H1 (cell line): Measurements from ENCODE around the gene PHKA1. TPM values are rescaled to one million over a fixed set of nuclear protein-coding genes. Genes with fewer than 3 reads are reported as not detected.
"Not testable (repeated sequence)": the region's sequence is repeated elsewhere in the genome, so short reads cannot be mapped to it uniquely, and the experiment has no call there.

ENCODE experiments used
- CTCF ChIA-PET: fragments of 300-600 bp; sonication (Branson Sonifier 250); formaldehyde crosslinking; loops from one replicate; lab custom pipeline; 2021; ENCODE audit not compliant: partially characterized antibody; lab: Charles Lee
- POLR2A ChIA-PET: fragments of 300-600 bp; sonication (Branson Sonifier 250); formaldehyde crosslinking; loops from one replicate; lab custom pipeline; 2021; ENCODE audit warnings: inconsistent platforms; ENCODE audit not compliant: partially characterized antibody; lab: Charles Lee
- DNase-seq, 2 experiments: peaks; one replicate each; pipeline versions ENCODE4 v3.0.0 to v3.0.0-alpha.2; 2010 to 2022; ENCODE audit warnings: low spot score in 2 of 2, low read depth in 1 of 2, mixed read lengths in 1 of 2
- FAIRE-seq: peaks from 2 replicates; lab custom pipeline; 2011; peaks lifted over from hg19 to GRCh38; lab: Jason Lieb, UNC
- H2AFZ ChIP-seq: 2 replicates; pipeline ENCODE4 v1.8.1; 2012; ENCODE audit warnings: low read length, inconsistent platforms
- H2AK5ac ChIP-seq: 2 replicates; pipeline ENCODE4 v1.6.1; 2013; ENCODE audit warnings: low read depth, low read length
- H2BK120ac ChIP-seq: replicated peaks from 2 replicates; pipeline ENCODE3; 2013; ENCODE audit warnings: low read depth, low read length, inconsistent platforms
- H2BK12ac ChIP-seq: 2 replicates; pipeline ENCODE4 v1.6.1; 2013; ENCODE audit warnings: low read depth, low read length
- H2BK15ac ChIP-seq: 2 replicates; pipeline ENCODE4 v1.6.1; 2013; ENCODE audit warnings: low read length
- H2BK20ac ChIP-seq: 2 replicates; pipeline ENCODE4 v1.6.1; 2013; ENCODE audit warnings: low read length
- H2BK5ac ChIP-seq: 2 replicates; pipeline ENCODE4 v1.6.1; 2013; ENCODE audit warnings: low read depth, low read length
- H3K14ac ChIP-seq: 2 replicates; pipeline ENCODE4 v1.6.1; 2013; ENCODE audit warnings: inconsistent platforms; ENCODE audit not compliant: insufficient read length
- H3K18ac ChIP-seq: 2 replicates; pipeline ENCODE4 v1.6.1; 2013; ENCODE audit warnings: low read length; ENCODE audit errors: extremely low read depth
- H3K23ac ChIP-seq: 2 replicates; pipeline ENCODE4 v1.6.1; 2013; ENCODE audit warnings: inconsistent platforms; ENCODE audit not compliant: insufficient read length
- H3K23me2 ChIP-seq: 2 replicates; pipeline ENCODE4 v1.6.1; 2013; ENCODE audit warnings: low read depth, low read length
- H3K27ac ChIP-seq: 2 replicates; pipeline ENCODE4 v1.6.1; 2011; ENCODE audit warnings: low read depth, low read length, inconsistent platforms
- H3K27me3 ChIP-seq, 4 experiments: replicated peaks in 1 of 4; 1 replicate in 1 of 4; 2 replicates in 3 of 4; pipeline versions ENCODE4 v1.6.1 to v1.8.1; 2011 to 2013; ENCODE audit warnings: low read length in 3 of 4, mild to moderate bottlenecking in 3 of 4, inconsistent platforms in 2 of 4, mixed read lengths in 2 of 4, moderate library complexity in 1 of 4; ENCODE audit not compliant: control insufficient read depth in 3 of 4, insufficient read depth in 3 of 4; ENCODE audit errors: extremely low read depth in 1 of 4
- H3K36me3 ChIP-seq, 4 experiments: 2 replicates each; pipeline versions ENCODE4 v1.6.1 to v1.8.1; 2011 to 2013; ENCODE audit warnings: mild to moderate bottlenecking in 4 of 4, low read length in 3 of 4, moderate library complexity in 2 of 4, control low read depth in 1 of 4, inconsistent platforms in 1 of 4; ENCODE audit not compliant: insufficient read depth in 4 of 4, control insufficient read depth in 2 of 4
- H3K4ac ChIP-seq: replicated peaks from 2 replicates; pipeline ENCODE3; 2013; ENCODE audit warnings: low read length, low read depth, mixed read lengths, inconsistent platforms; ENCODE audit not compliant: insufficient read length
- H3K4me1 ChIP-seq, 4 experiments: replicated peaks in 1 of 4; 1 replicate in 1 of 4; 2 replicates in 3 of 4; pipeline versions ENCODE4 v1.6.1 to v1.8.1; 2011 to 2013; ENCODE audit warnings: low read length in 3 of 4, inconsistent platforms in 2 of 4, mixed read lengths in 1 of 4; ENCODE audit not compliant: insufficient read depth in 4 of 4, control insufficient read depth in 3 of 4
- H3K4me2 ChIP-seq, 2 experiments: 2 replicates each; pipeline versions ENCODE4 v1.6.1 to v1.8.1; 2011 to 2013; ENCODE audit warnings: low read depth in 2 of 2, low read length in 2 of 2, control low read depth in 1 of 2, inconsistent platforms in 1 of 2, mild to moderate bottlenecking in 1 of 2; ENCODE audit not compliant: insufficient read depth in 1 of 2
- H3K4me3 ChIP-seq, 4 experiments: fragments of 200-600, 300-600 bp in 1 of 4; sonication (generic), shearing (Covaris generic), sonication (Bioruptor Twin) in 1 of 4; 2 replicates each; pipeline versions ENCODE4 v1.5.1 to v1.8.1; 2011 to 2016; ENCODE audit warnings: low read length in 4 of 4, low read depth in 3 of 4, control low read depth in 2 of 4, inconsistent platforms in 2 of 4, mild to moderate bottlenecking in 2 of 4, mixed read lengths in 1 of 4, moderate library complexity in 1 of 4; ENCODE audit not compliant: insufficient read depth in 2 of 4; ENCODE audit errors: extremely low read depth in 1 of 4
- H3K56ac ChIP-seq: replicated peaks from 2 replicates; pipeline ENCODE3; 2013; ENCODE audit warnings: low read depth, mild to moderate bottlenecking, mixed read lengths, low read length, inconsistent platforms; ENCODE audit not compliant: insufficient read length
- H3K79me1 ChIP-seq: 2 replicates; pipeline ENCODE4 v1.6.1; 2013; ENCODE audit warnings: low read depth, low read length, control low read depth
- H3K79me2 ChIP-seq, 2 experiments: 2 replicates each; pipeline versions ENCODE4 v1.6.1 to v1.8.1; 2012 to 2013; ENCODE audit warnings: low read length in 2 of 2, mild to moderate bottlenecking in 2 of 2, inconsistent platforms in 1 of 2; ENCODE audit not compliant: insufficient read depth in 2 of 2, control insufficient read depth in 1 of 2
- H3K9ac ChIP-seq, 4 experiments: replicated peaks in 1 of 4; 1 replicate in 1 of 4; 2 replicates in 3 of 4; pipeline versions ENCODE4 v1.6.1 to v1.8.1; 2011 to 2013; ENCODE audit warnings: low read depth in 3 of 4, low read length in 3 of 4, control low read depth in 2 of 4, mild to moderate bottlenecking in 2 of 4, moderate library complexity in 2 of 4, inconsistent platforms in 1 of 4; ENCODE audit errors: extremely low read depth in 1 of 4
- H3K9me3 ChIP-seq, 2 experiments: 2 replicates each; pipeline versions ENCODE4 v1.6.1 to v1.8.1; 2012 to 2013; ENCODE audit warnings: mild to moderate bottlenecking in 2 of 2, moderate library complexity in 2 of 2, control low read depth in 1 of 2, inconsistent platforms in 1 of 2, low read depth in 1 of 2, low read length in 1 of 2, mixed read lengths in 1 of 2; ENCODE audit not compliant: insufficient read depth in 2 of 2
- H4K20me1 ChIP-seq, 2 experiments: replicated peaks in 1 of 2; 2 replicates each; pipeline versions ENCODE3 to v1.8.1; 2011 to 2013; ENCODE audit warnings: inconsistent platforms in 2 of 2, low read length in 2 of 2, mild to moderate bottlenecking in 1 of 2; ENCODE audit not compliant: insufficient read depth in 2 of 2, control insufficient read depth in 1 of 2
- H4K5ac ChIP-seq: 2 replicates; pipeline ENCODE4 v1.6.1; 2013; ENCODE audit warnings: low read length, low read depth, mixed read lengths, inconsistent platforms; ENCODE audit not compliant: insufficient read length
- H4K8ac ChIP-seq: 2 replicates; pipeline ENCODE4 v1.8.0; 2013; ENCODE audit warnings: mild to moderate bottlenecking, moderate library complexity, low read length, inconsistent platforms; ENCODE audit not compliant: insufficient read depth; ENCODE audit errors: extremely low read depth
- H4K91ac ChIP-seq: replicated peaks from 2 replicates; pipeline ENCODE3; 2013; ENCODE audit warnings: low read length, mixed read lengths, inconsistent platforms; ENCODE audit not compliant: insufficient read length
- WGBS, 2 experiments: shearing (Covaris generic) in 1 of 2; methylation state at CpG; one replicate each; pipeline versions ENCODE4 v1.1.6 to v1.1.7; 2013 to 2015; ENCODE audit warnings: low lambda C conversion rate in 2 of 2, mixed read lengths in 2 of 2, inconsistent platforms in 1 of 2, low coverage in 1 of 2, missing lambda C conversion rate in 1 of 2; ENCODE audit not compliant: insufficient replicate concordance in 2 of 2, insufficient coverage in 1 of 2, insufficient read length in 1 of 2; ENCODE audit errors: extremely low coverage in 1 of 2, missing lambda C conversion rate in 1 of 2; 5-methylcytosine and 5-hydroxymethylcytosine counted together
- polyA plus RNA-seq, 7 experiments: library from polyadenylated mRNA; depleted of rRNA in 3 of 7; stranded (reverse) in 5 of 7; unstranded in 2 of 7; fragments of >200 nt in 5 of 7; fragments of 200-250 nt in 2 of 7; gene quantifications; 1 replicate in 5 of 7; 2 replicates in 1 of 7; 4 replicates in 1 of 7; pipeline versions ENCODE4 v1.2.1 to v1.2.3, GENCODE V29; 2011 to 2013; ENCODE audit warnings: missing spikeins in 2 of 7, mixed read lengths in 2 of 7
- total RNA-seq: library from RNA; stranded (reverse); fragmentation: NEBNext Ultra II Directional; extraction: Animal tissue kit (Norgen Biotek cat#: 25700); gene quantifications from 2 replicates; pipeline ENCODE4 v1.2.1, GENCODE V29; 2021

Gene PHKA1
- total and polyA plus RNA-seq, 2 of the 8 experiments (the other 6 are each of a cell fraction or from before 2014, with no cell fraction given) = 4.2 to 7.2 TPM

GRCh38 chrX:72669508-72669907 is 44.6 kb downstream of the PHKA1 start:
- H4K20me1 ChIP-seq, H3K4ac ChIP-seq, H2BK120ac ChIP-seq, H3K4me2 ChIP-seq, H3K4me1 ChIP-seq, H4K91ac ChIP-seq, H3K9me3 ChIP-seq, H3K79me1 ChIP-seq, H3K23ac ChIP-seq, H3K56ac ChIP-seq, H4K5ac ChIP-seq, H2BK20ac ChIP-seq, POLR2A ChIA-PET, H2BK5ac ChIP-seq, H3K23me2 ChIP-seq, DNase-seq, H4K8ac ChIP-seq, CTCF ChIA-PET, H2AK5ac ChIP-seq, FAIRE-seq, H2AFZ ChIP-seq, H3K9ac ChIP-seq, H3K27ac ChIP-seq, H2BK15ac ChIP-seq, H2BK12ac ChIP-seq, H3K27me3 ChIP-seq, H3K36me3 ChIP-seq, H3K79me2 ChIP-seq, H3K14ac ChIP-seq, H3K4me3 ChIP-seq, H3K18ac ChIP-seq: not testable (repeated sequence)
- WGBS, 2 experiments = 87% methylated on average over 3 of the region's 5 CpGs; no CpG with 5 or more reads in 1 of the 2 experiments
